HG02938 (cell line): ENCODE data around the gene PAIP2B.
"Not testable (repeated sequence)": the region's sequence is repeated elsewhere in the genome, so short reads cannot be mapped to it uniquely, and the experiment has no call there.

Source experiments
- ATAC-seq: cut with Tn5 transposase; IDR thresholded peaks from one replicate; pipeline ENCODE4 v1.9.1; 2021; ENCODE audit warnings: mild to moderate bottlenecking, moderate library complexity; ENCODE audit not compliant: unreplicated experiment

Gene PAIP2B, protein sequence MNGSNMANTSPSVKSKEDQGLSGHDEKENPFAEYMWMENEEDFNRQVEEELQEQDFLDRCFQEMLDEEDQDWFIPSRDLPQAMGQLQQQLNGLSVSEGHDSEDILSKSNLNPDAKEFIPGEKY

GRCh38 chr2:71226965-71227560 lies at the start of gene PAIP2B:
Gene PAIP2B, minus strand, starts transcription at chr2:71227103. Its CDS starts 24,514 bp downstream, at chr2:71202589.
- ATAC-seq: peak; percentile 94

DNA sequence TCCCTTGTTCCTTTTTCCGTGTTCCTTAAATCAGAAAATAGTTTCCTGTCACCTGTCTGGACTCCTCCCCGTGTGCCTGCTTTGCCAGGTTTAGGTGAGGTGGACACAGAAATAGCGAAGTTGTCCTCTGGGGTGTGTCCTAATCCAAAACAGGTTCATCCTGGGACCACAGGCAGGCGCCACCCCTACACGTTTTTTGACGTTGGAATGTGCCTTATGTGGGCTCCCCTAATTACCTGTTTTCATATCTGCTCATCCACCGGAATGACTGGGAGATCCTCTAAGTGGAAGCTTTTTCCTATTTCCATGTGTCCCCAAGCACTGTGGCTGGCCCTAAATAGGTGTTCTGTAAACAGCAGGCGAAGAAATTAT lies 49.0 kb upstream of the PAIP2B start:
- ATAC-seq: peak; percentile 17

GRCh38 chr2:71269511-71270090 lies 42.7 kb upstream of the PAIP2B start:
- no peak for ATAC-seq

DNA sequence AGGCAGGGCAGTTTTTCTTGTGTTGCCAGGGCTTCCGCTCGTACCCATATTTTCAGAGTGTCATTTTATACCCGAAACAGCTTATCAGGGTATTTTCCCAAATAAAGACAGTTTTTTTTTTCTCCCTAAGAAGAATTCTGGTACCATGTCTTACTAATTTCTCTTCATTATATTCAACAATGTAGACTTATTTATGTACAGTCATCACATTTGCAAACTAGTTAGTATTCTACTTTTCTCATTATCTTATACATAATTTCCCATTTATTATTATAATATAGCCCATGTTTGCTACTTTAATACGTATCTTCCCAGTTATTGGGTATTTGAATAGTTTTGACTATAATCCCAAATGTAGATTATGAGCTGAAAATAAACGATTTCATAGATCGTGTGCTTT lies 36.5 kb upstream of the PAIP2B start:
- no peak for ATAC-seq

- ATAC-seq: no peak
Measured at GRCh38 chr2:71261534-71261933, 34.6 kb upstream of the PAIP2B start.

GRCh38 chr2:71256421-71256820 lies 29.5 kb upstream of the PAIP2B start:
- no peak for ATAC-seq

GRCh38 chr2:71254776-71255175 lies 27.9 kb upstream of the PAIP2B start:
- ATAC-seq: no peak

GRCh38 chr2:71254078-71254477 lies 27.2 kb upstream of the PAIP2B start:
- ATAC-seq: no peak

DNA sequence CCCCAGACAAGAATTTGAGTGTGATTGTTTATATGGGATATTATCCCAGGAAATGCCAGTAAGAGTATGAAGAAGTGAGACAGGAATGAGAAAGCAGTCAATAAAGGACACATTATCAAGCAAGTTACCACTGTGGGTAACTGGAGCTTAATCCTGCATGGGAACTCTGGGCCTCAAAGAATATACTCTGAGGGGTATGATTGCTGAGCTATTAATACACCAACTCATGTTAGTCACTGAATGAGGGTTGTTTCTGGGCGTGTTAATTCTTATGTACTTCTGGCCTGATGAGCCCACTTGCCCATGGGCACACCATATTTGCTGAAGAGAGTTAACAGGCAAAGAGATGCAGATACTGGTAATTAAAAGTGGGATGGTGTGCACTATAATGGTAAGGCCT lies 26.6 kb upstream of the PAIP2B start:
- ATAC-seq: no peak

DNA sequence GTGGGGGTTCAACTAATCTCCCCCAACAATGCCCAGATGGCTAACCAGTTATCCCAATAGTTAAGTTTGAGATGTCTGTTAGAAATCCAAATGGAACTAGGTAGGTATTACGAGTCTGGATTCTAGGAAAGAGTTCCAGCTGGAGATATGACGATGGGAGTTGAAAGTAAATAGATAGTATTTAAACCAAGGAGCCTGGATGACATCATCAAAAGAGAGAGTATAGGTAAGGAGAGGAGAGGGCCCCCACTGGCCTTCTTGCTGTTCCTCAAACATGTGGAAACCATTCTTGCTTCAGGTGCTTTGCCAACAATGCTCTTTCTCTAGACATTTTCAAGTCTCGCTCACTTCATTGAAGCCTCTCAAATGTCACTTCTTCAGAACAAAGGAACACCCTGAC lies 26.0 kb upstream of the PAIP2B start:
- ATAC-seq: no peak

DNA sequence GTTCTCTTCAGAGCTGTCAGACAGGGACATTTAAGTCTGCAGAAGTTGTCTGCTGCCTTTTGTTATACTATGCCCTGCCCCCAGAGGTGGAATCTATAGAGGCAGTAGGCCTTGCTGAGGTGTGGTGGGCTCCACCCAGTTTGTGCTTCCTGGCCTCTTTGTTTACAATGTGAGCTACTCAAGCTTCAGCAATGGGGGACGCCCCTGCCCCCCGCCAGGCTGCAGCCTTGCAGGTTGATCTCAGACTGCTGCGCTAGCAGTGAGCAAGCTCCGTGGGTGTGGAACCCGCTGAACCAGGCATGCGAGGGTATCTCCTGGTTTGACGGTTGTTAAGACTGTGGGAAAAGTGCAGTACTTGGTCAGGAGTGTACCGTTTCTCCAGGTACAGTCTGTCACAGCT lies 24.0 kb upstream of the PAIP2B start:
- ATAC-seq: no peak

GRCh38 chr2:71244302-71244660 lies 17.4 kb upstream of the PAIP2B start:
- ATAC-seq: no peak

- ATAC-seq: no peak
Measured at GRCh38 chr2:71243634-71244301, 16.9 kb upstream of the PAIP2B start.

DNA sequence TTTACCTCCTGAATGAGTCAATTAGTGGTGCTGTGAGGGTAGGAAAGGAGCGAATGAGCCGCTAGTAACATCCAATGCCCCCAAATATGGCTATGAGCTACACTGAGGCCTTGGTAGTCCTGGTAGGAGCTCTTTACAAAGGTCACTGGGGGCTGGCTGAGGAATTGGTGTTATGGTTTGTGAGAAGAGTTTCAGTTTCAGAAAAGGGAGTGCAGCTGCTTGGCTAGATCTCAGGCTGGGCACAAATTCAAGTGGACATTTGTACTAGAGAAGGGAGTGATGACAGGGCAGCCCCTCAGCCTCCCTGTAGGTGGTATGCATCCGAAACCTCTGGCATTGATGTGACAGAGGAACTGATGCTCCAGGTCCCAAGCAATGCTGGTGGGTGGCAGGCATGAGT lies 13.9 kb upstream of the PAIP2B start:
- no peak for ATAC-seq

GRCh38 chr2:71238089-71238488 lies 11.2 kb upstream of the PAIP2B start:
- no peak for ATAC-seq

- no peak for ATAC-seq
Measured at GRCh38 chr2:71235930-71236587, 9.2 kb upstream of the PAIP2B start.

DNA sequence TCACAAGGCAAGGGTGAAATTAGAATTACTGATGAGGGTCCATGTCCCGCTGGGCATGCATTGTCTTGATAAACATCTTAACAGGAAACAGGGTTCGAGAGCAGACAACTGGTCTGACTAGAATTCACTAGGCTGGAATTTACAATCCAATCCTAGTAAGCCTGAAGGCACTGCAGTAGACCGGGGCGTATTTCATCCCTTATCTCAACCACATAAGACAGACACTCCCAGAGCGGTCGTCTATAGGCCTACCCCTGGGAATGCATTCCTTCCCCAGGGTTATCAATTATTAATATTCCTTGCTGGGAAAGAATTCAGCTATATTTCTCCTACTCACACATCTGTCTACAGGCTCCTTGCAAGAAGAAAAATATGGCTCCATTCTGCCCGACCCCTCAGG lies 6.2 kb upstream of the PAIP2B start:
- not testable (repeated sequence) for ATAC-seq

GRCh38 chr2:71226096-71226964 lies 573 bp downstream of the PAIP2B start:
- ATAC-seq: peak; percentile 14

DNA sequence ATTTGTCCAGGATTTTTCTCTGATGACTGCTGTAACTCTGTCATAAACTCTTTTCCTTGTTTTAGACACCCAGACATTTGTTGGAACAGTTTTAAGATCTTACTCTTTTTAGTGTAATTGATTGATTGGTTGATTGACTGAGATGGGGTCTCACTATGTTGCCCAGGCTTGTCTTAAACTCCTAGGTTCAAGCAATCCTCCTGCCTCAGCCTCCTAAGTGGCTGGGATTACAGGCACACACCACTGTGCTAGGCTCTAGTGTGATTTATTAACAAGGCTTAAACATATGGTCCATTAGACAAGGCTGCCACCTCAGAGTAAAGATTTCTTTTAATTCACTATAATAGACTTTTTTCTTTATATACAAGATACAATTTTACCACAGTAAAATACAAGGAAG lies 2.0 kb downstream of the PAIP2B start:
- no peak for ATAC-seq

DNA sequence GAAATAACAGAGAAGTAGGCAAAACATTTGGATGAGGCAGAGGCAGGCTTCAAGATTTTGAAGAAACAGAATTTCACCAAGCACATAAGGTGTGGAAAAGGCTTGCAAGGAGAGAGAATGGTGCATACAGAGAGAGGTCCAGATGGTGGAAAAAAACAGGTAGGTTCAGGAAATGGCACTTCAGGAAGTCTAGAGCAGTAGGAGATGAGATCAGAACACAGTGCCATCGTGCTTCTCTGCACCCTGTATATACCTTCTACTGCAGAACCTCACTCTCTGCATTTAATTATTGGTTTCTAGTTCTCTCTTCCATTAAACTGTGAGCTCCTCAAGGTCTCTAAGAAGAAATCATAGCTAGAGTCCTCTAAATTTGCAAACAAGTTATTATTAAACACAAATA lies 2.4 kb downstream of the PAIP2B start:
- ATAC-seq: no peak

- no peak for ATAC-seq
Measured at GRCh38 chr2:71223767-71224333, 3.1 kb downstream of the PAIP2B start.
